Stimulated activated CD8-positive, alpha-beta memory T cell treated with anti-CD3 and anti-CD28 coated beads, Interleukin-4, amount 100 ng/mL, for 4 hours (primary cell): ENCODE results near the gene MUC5AC.
"Not testable (repeated sequence)": the region's sequence is repeated elsewhere in the genome, so short reads cannot be mapped to it uniquely, and the experiment has no call there.

Experiments used
- DNase-seq, 2 donors: peaks; one replicate each; pipeline ENCODE4 v3.0.0-alpha.2; 2020; ENCODE audit warnings: low read depth in 2 of 2, low spot score in 1 of 2

Gene MUC5AC

DNA sequence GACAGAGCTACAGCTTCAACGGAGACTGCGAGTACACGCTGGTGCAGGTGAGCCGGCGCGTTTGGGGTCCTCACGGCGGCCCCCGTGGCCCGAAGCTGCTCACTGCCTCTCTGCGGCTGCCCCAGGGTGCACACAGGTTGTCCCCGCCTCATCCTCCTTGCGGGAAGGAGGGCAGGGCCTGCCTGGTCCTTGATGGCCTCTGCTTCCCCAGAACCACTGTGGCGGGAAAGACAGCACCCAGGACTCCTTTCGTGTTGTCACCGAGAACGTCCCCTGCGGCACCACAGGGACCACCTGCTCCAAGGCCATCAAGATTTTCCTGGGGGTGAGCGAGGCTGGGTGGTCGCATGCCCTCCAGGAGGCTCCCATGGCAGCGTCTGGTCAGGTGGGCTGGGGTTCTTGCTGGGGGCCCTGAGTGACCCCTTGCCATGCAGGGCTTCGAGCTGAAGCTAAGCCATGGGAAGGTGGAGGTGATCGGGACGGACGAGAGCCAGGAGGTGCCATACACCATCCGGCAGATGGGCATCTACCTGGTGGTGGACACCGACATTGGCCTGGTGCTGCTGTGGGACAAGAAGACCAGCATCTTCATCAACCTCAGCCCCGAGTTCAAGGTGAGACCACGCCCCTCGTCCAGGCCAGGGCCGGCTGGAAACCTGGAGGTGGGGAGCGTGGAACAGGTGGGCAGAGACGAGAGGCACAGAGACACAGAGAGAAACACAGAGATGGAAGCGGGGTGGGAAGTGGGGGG, 19.4 kb downstream of the MUC5AC start:
- no peak for DNase-seq

DNA sequence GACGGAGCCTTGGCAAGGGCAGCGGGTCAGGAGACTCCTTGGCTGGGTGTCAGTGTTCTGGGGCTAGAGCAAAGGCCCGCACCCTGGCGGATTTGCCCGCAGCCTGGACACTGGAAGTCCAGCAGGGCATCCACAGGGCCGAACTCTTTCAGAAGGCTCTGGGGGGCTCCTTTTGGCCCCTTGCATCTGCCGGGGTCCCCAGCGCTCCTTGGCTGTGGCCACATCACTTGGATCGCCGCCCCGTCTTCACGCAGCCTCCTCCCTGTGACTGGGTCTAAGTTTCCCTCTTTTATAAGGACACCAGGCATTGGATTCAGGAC, 20.0 kb downstream of the MUC5AC start:
- DNase-seq, result no peak

DNA sequence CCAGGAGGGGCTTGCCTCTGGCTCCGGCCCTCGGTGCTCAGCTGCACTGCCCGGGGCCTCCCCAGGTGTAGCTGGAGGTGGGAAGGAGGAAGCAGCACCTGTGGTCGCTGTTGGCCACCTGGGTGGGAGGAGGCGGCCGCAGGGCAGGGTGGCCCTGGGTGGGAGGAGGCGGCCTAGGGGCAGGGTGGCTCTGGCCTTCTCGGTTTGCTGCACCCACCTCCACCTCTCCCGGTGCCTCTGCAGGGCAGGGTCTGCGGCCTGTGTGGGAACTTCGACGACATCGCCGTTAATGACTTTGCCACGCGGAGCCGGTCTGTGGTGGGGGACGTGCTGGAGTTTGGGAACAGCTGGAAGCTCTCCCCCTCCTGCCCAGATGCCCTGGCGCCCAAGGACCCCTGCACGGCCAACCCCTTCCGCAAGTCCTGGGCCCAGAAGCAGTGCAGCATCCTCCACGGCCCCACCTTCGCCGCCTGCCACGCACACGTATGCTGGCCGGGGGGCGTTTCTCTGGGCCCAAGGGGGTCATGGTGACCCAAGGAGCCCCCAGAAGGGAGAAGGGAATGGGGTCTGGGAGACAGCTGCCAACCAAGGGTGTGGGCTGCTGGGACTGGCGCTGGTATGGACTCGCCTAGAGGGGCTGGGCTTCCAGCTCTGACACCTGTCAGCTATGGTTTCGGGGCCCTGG, 20.6 kb downstream of the MUC5AC start:
- DNase-seq, result no peak

DNA sequence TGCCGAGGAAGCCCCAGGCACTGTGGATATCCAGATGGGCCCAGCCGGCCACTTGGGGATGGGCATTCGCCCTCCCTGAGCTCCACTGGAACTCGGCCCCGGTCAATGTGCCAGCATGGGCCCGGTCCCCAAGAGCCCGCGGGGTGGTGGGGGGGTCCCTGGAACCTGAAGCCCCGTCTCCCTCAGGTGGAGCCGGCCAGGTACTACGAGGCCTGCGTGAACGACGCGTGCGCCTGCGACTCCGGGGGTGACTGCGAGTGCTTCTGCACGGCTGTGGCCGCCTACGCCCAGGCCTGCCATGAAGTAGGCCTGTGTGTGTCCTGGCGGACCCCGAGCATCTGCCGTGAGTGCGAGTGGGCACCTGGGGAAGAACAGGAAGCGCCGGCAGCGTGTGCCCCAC, 21.2 kb downstream of the MUC5AC start:
- no peak for DNase-seq

DNA sequence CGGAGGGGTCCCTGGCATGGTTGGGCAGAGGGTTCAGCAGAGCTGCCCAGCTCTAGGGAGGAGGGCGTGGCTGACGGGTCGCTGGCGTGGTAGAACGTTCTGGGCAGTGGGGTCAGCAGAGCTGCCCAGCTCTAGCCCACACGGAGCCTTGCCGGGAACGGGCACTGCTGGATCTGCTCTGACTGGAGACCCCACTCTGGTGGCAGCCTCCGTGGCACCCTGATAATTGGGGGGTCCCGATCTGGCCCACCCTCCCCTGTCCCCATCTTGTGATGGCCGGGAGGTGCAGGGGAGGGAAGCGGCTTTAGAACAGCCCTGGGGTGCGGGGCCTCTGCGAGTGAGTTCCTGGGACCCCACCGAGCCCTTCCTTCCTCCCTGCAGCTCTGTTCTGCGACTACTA, 21.9 kb downstream of the MUC5AC start:
- no peak for DNase-seq

DNA sequence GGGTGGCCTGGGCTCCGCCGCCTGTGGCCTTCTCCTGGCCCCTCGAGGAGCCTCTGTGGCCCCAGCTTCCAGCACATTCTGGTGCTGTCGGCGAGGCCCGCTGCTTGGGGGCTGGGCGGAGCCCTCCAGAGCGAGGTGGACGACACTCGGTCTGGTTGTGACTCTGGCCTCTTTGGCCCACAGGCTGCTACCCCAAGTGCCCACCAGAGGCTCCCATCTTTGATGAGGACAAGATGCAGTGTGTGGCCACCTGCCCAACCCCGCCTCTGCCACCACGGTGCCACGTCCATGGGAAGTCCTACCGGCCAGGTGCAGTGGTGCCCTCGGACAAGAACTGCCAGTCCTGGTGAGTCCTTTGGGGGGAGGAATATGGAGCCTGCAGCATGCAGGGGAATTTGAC, 22.4 kb downstream of the MUC5AC start:
- no peak for DNase-seq

DNA sequence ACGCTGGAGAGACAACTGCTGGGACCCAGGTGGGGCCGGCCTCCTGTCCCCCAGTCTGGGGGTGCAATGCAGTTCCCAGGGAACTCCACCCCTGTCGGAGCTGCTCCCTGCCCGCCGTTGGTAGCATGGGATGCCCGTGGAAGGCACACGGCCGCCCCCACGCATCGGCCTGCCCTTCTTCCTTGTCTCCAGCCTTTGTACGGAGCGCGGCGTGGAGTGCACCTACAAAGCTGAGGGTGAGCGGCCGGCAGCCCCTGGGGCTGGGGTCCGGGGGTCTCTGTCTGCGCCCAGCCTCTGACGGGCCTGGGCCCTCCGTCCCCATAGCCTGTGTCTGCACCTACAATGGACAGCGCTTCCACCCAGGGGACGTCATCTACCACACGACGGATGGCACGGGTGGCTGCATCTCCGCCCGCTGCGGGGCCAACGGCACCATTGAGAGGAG, 23.2 kb downstream of the MUC5AC start:
- DNase-seq, result no peak

DNA sequence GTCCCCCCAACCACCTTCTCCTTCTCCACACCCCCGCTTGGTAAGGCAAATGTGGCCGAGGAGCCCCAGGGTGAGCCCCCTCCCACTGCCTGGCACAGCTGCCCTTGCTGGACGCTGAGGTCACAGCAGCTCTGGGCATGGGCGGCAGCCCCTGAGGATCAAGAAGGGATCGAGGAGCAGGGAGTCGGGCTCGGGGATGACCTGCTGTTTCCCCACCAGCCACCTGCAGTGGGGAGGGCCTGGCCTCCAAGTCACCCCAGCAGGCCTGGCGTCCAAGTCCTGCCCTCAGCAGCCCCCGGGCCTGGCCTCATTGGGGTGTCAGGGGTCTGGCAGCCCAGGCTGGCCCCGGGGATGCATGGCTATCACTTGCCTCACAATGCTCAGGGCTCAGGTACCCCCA, 23.7 kb downstream of the MUC5AC start:
- DNase-seq, result no peak

DNA sequence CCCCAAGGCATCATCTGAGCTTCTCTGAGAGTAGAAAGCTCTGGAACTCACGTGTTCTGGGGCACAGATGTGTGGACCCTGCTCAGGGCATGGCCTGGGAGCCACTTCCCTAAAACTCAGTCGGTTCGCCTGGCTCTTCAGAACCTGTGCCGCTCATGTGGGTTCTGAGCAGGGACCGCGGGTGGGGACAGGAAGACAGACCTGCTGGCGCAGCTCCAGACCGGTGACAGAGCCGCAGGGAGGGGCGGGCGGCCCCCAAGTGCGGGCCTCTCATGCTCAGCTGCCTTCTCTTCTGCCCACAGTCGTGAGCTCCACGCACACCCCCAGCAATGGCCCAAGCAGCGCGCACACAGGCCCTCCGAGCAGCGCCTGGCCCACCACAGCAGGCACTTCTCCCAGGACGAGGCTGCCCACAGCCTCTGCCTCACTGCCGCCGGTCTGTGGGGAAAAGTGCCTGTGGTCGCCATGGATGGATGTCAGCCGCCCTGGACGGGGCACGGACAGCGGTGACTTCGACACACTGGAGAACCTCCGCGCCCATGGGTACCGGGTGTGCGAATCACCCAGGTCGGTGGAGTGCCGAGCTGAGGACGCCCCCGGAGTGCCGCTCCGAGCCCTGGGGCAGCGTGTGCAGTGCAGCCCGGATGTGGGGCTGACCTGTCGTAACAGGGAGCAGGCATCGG, 24.2 kb downstream of the MUC5AC start:
- no peak for DNase-seq

DNA sequence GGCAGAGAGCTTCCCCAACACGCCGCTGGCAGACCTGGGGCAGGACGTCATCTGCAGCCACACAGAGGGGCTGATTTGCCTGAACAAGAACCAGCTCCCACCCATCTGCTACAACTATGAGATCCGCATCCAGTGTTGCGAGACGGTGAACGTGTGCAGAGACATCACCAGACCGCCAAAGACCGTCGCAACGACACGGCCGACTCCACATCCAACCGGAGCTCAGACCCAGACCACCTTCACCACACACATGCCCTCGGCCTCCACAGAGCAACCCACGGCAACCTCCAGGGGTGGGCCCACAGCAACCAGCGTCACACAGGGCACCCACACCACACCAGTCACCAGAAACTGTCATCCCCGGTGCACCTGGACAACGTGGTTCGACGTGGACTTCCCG, 26.4 kb downstream of the MUC5AC start:
- not testable (repeated sequence) for DNase-seq

DNA sequence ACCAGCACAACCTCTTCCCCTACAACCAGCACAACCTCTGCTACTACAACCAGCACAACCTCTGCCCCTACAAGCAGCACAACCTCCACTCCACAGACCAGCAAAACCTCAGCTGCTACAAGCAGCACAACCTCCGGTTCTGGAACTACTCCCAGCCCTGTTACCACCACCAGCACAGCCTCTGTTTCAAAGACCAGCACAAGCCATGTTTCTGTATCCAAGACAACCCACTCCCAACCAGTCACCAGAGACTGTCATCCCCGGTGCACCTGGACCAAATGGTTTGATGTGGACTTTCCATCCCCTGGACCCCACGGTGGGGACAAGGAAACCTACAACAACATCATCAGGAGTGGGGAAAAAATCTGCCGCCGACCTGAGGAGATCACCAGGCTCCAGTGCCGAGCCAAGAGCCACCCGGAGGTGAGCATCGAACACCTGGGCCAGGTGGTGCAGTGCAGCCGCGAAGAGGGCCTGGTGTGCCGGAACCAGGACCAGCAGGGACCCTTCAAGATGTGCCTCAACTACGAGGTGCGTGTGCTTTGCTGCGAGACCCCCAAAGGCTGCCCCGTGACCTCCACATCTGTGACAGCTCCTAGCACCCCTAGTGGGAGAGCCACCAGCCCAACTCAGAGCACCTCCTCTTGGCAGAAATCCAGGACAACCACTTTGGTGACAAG, 30.8 kb downstream of the MUC5AC start:
- DNase-seq, result not testable (repeated sequence)

DNA sequence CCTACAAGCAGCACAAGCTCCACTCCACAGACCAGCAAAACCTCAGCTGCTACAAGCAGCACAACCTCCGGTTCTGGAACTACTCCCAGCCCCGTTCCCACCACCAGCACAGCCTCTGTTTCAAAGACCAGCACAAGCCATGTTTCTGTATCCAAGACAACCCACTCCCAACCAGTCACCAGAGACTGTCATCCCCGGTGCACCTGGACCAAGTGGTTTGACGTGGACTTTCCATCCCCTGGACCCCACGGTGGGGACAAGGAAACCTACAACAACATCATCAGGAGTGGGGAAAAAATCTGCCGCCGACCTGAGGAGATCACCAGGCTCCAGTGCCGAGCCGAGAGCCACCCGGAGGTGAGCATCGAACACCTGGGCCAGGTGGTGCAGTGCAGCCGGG, 32.1 kb downstream of the MUC5AC start:
- not testable (repeated sequence) for DNase-seq

DNA sequence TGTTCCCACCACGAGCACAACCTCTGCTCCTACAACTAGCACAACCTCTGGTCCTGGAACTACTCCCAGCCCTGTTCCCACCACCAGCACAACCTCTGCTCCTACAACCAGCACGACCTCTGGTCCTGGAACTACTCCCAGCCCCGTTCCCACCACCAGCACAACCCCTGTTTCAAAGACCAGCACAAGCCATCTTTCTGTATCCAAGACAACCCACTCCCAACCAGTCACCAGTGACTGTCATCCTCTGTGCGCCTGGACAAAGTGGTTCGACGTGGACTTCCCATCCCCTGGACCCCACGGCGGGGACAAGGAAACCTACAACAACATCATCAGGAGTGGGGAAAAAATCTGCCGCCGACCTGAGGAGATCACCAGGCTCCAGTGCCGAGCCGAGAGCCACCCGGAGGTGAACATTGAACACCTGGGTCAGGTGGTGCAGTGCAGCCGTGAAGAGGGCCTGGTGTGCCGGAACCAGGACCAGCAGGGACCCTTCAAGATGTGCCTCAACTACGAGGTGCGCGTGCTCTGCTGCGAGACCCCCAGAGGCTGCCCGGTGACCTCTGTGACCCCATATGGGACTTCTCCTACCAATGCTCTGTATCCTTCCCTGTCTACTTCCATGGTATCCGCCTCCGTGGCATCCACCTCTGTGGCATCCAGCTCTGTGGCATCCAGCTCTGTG, 34.2 kb downstream of the MUC5AC start:
- DNase-seq, result not testable (repeated sequence)

DNA sequence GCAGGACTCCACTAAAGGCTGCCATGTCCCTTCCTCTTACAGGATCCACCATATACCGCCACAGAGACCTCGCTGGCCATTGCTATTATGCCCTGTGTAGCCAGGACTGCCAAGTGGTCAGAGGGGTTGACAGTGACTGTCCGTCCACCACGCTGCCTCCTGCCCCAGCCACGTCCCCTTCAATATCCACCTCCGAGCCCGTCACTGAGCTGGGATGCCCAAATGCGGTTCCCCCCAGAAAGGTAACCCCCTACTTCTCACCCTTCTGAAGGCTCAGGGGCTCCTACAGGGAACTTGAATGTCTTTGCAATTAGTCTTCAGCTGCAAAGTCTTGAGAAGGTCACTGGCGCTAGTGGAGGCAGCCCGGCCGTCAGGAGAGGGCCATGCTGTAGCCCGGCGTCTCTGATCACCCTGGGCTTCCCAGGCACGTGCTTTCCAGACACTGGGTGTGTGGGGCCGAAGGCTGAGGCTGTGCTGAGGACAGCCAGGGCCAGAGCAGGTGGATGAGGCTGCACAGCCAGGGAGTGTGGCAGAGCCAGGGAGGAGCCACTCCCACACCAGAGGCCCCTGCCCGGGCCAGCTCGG, 35.1 kb downstream of the MUC5AC start:
- no peak for DNase-seq

DNA sequence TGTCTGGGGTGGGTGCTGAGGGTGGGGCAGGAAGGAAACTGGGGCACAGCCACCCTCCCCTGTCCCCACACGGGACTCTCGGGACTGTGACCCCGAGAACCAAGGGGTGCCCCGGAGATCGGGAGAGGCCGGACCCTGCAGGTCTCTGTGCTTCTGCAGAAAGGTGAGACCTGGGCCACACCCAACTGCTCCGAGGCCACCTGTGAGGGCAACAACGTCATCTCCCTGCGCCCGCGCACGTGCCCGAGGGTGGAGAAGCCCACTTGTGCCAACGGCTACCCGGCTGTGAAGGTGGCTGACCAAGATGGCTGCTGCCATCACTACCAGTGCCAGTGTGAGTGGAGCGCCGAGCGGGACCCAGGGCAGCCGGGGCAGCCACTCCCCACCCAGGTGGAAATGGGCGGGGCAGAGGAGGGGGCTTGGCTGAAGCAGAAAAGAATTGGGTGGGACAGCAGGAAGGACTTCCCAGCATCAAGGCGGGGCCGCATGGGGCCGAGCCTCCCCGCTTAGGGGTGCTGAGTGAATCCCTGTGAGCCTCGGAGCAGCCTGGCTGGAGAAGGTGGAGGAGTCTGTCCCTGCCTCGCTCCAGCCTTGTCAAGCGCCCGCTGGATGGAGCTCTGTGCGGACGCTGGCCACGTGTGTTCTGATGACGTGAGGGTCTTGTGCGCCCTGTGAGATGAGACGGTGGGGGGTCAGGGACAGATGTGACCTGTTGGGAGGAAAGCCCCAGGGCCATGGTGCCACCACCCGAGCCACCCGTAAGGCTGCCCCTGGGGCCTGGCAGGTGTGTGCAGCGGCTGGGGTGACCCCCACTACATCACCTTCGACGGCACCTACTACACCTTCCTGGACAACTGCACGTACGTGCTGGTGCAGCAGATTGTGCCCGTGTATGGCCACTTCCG, 35.8 kb downstream of the MUC5AC start:
- no peak for DNase-seq

DNA sequence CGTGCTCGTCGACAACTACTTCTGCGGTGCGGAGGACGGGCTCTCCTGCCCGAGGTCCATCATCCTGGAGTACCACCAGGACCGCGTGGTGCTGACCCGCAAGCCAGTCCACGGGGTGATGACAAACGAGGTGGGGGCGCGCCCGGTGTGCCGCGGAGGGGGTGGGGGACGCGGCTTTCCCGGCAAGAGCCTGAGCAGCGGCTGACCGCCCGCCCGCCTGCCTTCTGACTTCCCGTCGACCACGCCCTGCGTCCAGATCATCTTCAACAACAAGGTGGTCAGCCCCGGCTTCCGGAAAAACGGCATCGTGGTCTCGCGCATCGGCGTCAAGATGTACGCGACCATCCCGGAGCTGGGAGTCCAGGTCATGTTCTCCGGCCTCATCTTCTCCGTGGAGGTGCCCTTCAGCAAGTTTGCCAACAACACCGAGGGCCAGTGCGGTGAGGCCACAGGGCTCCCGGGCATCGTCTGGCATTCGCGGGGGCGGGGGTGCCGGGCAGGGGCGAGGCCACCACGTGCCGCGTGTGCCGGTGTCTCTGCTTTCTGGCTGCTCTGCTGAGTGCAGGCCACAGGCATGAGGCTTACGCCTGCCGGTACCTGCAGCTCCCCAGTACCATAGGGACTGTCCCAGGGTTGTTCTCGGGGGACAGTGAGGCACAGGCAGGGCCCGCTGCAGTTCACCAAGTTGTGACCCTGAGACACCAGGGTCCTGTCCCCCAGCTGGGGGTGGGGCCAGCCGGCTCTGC, 36.7 kb downstream of the MUC5AC start:
- DNase-seq, result no peak

DNA sequence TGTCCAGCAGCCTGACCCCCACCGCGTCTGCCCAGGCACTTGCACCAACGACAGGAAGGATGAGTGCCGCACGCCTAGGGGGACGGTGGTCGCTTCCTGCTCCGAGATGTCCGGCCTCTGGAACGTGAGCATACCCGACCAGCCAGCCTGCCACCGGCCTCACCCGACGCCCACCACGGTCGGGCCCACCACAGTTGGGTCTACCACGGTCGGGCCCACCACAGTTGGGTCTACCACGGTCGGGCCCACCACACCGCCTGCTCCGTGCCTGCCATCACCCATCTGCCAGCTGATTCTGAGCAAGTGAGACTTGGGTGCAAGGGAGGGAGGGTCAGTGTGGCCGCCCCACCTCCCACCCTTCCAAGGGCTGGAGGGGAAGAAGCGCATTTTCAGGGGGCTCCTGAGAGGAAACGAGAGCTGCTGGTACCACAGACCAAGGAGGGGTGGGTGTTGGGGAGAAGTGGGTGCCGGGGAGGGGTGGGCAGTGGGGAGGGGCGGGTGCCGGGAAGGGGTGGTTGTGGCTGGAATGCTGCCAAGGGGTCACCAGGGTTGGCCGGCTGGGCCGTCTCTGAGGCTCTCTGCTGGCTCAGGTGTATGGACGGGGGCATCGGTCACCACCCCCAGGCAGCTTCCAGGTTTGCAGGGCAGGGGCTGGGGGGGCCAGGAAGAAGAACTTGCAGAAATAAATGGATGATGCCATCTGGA, 37.4 kb downstream of the MUC5AC start:
- DNase-seq, result no peak

DNA sequence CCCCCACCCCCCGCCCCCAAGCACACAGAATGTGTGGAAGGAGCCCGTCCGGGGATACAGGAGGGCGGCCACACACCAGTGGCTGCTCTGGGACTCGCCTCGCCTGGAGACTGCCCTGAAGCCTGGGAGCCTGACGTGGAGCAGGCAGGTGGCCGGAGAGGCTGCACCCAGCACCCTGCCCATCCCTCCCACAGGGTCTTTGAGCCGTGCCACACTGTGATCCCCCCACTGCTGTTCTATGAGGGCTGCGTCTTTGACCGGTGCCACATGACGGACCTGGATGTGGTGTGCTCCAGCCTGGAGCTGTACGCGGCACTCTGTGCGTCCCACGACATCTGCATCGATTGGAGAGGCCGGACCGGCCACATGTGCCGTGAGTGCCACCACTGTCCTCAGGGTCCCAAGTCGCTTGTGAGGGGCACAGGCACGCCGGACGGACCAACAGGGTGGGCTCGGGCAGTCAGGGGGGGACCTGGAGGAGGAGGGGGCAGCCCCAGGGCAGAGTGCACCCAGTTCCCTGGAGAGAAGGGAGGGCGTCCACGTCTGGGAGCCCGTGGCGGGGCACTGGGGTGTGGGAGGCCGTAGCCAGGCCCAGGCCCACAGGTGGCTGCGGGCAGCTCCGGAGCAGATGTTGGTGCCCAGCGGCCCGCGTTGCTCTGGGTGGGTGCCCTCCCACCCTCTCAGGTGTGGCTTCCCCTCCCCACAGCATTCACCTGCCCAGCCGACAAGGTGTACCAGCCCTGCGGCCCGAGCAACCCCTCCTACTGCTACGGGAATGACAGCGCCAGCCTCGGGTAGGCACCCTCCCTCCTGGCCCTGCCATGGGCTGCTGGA, 38.1 kb downstream of the MUC5AC start:
- no peak for DNase-seq
